Activated CD4-positive, alpha-beta T cell treated with anti-CD3 and anti-CD28 coated beads for 48 hours (primary cell): ENCODE measurements around the gene CDC42BPA.
"Not testable (repeated sequence)": the region's sequence is repeated elsewhere in the genome, so short reads cannot be mapped to it uniquely, and the experiment has no call there.

Experiments used
- DNase-seq: peaks from one replicate; pipeline ENCODE4 v3.0.0-alpha.2; 2020

The CDC42BPA gene

GRCh38 chr1:227318016-227318852 is at the start of gene CDC42BPA:
TSS of gene CDC42BPA (minus strand) at chr1:227318492. CDS start at chr1:227317182, 1,310 bp downstream.
- peak; percentile 54 for DNase-seq

- no peak for DNase-seq
Observed at GRCh38 chr1:227368009-227368408, 49.7 kb upstream of the CDC42BPA start.

GRCh38 chr1:227365473-227366431 is 47.5 kb upstream of the CDC42BPA start:
- no peak for DNase-seq

DNA sequence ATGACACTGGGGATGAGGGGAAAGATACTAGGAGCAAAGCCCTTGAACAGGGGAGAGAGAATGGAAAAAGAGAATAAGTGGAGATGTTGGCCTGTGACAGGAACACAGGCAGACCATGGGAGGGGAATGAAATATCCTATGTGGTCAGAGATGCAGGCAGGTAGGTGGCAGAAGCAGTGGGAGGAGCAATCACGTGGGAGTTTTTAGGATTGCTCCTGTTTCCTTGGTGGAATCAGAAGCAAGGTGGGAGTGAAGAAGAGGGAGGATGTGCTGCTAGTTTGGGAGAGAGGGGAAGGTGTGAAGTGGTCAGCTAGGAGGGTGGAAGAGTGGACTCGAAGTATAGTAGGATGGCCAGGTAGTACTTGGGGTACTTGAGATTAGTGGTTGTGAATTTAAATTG is 46.4 kb upstream of the CDC42BPA start:
- DNase-seq, result no peak

DNA sequence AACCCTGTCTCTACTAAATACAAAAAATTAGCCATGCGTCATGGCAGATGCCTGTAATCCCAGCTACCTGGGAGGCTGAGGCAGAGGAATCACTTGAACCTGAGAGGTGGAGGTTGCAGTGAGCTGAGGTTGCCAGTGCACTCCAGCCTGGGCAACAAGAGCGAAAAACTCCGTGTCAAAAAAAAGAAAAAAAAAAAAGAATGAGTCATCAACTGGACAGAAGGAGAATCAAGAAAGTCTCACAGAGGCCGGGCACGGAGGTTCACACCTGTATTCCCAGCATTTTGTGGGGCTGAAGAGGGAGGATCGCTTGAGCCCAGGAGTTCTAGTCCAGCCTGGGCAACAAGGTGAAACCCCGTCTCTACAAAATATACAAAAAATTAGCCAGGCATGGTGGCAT is 45.5 kb upstream of the CDC42BPA start:
- DNase-seq, result no peak

DNA sequence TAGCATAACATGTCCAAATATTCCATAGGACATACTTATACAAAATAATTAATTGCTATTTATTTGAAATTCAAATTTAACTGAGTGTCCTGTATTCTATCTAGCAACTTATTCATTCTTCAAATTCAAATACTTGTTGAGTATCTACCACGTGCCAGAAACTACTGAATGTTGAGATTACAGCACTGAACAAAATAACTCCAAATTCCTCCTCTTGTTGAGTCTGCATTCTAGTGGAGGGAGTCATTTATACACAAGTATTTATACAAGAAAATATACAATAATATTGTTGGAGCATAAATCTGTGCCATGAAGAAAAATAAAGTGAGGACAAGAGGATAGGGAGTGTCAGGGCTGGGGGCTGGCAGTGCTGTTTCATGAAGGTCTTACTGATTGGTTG is 43.7 kb upstream of the CDC42BPA start:
- DNase-seq, result no peak

DNA sequence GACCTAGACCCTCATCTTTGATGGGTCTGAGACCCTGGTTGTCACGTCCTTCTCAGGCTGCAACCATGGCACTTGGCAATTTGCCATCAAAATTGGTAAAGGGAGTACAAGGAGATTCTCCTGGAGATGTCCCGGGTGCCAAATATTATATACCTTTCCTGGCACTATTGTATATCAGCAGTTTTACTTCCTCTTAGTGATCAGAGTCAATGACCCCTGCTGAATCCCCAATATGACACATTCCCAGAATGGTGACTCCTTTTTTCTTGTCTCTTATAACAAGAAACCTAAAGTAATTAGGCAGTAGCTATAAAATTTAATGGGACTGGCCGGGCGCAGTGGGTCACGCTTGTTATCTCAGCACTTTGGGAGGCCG is 39.6 kb upstream of the CDC42BPA start:
- DNase-seq, result no peak

DNA sequence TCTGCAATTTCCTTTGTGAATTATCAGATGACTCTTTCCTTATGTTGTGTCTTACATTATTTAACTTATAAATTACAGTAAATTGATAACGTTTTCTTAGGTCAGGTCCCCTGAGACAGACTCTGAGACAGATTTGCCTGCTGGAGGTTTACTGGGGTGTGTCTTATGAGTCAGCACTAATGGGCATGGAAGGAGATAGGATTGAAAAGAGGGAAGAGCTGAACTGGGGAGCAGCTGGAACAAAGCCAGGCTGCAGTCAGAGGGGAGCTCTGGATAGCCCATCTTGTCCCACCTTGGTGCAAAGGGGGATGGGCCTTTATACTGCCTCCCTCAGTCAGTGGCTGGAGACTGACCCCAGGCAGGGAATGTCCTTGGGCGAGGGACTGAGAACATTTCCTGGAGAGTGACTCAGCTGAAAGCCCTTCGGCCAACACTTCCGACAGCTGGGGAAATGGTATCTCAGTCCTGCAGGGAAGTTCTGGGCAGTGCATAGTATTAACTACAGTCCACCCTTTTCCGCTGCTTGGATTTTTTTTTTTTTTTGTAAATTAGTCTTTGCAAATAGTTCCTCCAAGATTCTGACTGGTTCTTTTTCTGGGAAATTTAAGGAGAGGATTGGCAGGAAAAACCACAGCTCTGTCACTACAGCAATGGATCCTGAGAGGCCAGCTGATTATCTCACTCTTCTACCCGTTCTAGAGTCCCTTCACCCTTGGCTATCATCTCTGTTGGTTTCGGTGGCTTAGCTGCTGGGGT is 39.1 kb upstream of the CDC42BPA start:
- no peak for DNase-seq

DNA sequence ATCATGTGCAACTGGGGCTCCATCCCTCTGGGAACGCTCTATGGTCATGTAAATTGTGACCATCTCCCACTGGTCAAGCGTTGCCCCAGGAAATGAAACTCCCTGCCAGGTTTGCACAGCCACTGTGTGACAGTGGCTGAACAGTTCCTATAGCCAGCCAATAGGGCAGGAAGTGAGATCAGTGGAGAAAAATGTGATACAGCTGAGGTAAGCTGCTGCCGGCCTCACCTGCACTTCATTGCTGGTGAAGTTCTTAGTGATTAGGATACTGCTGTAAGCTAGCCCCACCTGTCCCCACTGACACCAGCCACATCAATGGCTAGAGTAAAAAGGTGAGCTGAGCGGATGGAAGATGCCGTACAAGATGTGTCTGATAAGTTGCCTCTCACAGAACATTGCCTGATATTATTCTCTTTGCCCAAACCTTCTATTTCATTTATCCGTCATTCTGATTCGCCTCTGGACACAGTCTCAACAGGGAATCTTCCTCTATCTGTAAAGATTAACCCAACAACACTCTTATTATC is 38.4 kb upstream of the CDC42BPA start:
- DNase-seq, result no peak

DNA sequence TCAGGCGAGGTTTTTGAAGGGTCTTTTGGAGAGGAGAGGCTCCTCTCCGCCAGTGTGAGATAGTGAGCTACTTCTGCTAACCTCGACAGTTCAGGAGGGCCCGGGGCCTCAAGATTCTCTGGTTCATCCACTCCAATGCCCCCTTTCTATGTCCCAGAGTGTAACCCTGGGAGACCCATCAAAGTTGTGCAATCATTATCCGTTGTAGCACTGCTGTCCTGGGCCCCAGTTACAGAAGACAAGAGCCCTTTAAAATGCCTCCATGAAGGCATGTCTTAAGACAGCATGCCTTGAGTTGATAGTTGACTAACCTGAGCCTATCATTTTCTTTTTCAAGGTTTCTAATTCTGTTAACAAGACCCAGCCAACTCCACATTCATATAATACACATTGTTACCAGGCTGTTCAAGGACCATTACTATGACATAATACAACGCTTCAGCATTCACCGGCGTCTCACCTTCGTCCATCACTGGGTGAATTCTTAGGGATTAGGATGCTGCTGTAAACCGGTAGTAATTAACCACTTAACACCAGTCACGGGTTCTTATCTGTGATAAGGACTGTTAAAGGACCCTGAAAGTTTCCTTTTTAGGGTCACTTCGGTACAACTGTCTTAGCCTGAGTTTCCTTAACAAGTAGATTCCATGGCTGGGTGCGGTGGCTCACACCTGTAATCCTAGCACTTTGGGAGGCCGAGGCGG is 37.4 kb upstream of the CDC42BPA start:
- no peak for DNase-seq

DNA sequence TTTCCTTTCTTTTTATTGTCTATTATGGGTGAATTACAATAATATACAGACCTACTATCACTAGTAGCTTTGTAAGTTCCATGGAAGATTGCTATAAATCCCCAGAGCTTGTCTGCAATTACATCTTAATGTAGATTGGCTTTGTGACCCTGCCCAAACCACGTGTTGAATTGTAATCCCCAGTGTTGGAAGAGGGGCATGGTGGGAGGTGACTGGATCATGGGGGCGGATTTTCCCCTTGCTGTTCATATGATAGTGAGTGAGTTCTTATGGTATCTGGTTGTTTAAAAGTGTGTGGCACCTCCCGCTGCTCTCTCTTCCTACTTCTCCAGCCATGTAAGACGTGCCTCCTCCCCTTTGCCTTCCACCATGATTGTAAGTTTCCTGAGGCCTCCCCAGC is 34.9 kb upstream of the CDC42BPA start:
- no peak for DNase-seq

GRCh38 chr1:227352164-227352563 is 33.9 kb upstream of the CDC42BPA start:
- not testable (repeated sequence) for DNase-seq

- no peak for DNase-seq
Observed at GRCh38 chr1:227351443-227351842, 33.2 kb upstream of the CDC42BPA start.

DNA sequence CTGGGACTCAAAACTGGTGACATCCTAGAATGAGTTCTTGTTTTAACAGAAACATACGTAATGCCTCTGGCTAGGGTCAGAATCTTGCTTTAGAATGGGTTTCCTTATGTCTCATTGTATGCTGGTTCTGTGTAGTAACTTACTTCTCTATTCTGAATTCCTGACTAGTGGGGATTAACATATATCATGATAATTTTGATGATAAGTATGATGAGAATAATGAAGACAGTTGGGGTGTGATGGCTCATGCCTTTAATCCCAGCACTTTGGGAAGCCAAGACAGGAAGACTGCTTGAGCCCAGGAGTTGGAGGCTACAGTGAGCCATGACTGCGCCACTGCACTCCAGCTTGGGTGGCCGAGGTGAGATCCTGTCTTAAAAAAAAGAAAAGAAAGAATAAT is 31.7 kb upstream of the CDC42BPA start:
- no peak for DNase-seq

GRCh38 chr1:227343727-227344551 is 25.6 kb upstream of the CDC42BPA start:
- DNase-seq, result no peak

GRCh38 chr1:227343206-227343605 is 24.9 kb upstream of the CDC42BPA start:
- no peak for DNase-seq

DNA sequence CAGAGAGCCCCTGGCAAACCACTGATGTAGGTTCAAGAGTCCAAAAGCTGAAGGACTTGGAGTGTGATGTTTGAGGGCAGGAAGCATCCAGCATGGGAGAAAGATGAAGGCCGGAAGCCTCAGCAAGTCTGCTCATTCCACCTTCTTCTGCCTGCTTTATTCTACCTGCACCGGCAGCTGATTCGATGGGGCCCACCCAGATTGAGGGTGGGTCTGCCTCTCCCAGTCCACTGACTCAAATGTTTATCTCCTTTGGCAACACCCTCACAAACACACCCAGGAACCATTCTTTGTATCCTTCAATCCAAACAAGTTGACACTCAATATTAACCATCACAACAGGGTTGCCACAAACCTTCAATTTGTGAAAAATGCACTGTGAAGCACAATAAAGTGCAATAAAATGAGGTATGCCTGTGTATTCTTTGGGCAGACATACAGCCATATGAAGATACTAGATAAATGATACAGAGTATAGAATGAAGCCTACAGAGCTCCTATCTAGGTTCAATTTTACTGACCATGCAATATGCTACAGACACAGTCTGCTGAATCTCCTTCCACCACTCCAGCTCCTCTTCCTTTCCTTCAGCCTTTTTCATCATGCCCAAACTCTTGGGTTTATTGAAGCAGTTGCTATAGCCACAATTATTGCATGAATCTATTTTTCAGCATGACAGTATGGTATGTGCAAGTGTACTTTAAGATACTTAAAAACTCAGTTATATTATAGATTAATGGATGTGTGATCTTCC is 24.0 kb upstream of the CDC42BPA start:
- DNase-seq, result no peak

DNA sequence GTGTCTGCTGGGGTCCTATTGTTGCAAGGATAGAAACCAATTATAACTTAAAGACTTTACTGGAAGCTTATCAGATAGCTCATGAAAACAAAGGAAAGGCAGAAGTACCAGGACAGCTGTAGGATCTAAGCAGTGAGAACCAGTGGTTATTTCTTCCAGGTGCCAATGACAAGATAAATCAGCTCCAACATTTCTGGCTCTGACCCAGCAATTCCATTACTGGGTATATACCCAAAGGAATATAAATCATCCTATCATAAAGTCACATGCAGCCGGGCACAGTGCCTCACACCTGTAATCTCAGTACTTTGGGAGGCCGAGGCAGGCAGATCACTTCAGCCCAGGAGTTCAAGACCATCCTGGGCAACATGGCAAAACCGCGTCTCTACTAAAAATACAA is 17.8 kb upstream of the CDC42BPA start:
- DNase-seq, result not testable (repeated sequence)

DNA sequence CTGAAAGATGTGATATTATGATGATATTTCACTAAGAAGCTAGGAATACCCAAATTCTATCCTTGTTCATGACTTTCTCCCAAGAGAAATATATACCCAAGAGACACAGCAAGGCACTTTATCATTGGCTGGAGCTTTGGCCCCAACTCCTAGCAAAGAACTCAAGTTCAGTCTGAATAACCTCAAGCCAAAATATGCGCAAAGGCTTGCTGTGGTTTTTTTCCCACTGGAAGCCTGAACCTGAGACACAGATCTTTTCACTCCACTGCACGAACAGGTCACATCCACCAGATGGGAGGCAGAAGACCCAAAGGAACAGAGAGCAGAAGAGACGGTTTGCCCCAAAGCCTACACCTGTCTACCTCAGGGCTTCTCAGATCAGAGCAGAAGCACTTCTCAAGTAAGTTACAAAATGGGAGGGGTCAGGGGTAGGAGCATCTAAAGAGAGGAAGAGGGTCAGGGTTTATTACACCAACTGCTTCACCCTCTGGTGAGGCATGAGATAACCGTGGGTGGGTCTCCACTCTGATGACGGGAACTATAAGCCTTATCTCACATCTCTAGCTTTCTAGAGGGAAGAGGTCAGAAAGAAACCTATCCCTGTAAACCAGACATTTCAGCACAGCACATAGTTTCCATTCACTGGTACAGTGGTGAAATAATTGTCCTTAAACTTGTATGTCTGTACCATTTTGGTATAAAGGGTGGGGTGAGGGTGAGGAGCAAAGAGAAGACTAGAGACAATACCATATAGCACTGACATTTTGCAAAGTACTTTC is 17.1 kb upstream of the CDC42BPA start:
- no peak for DNase-seq

- DNase-seq, result no peak
Observed at GRCh38 chr1:227333423-227333822, 15.1 kb upstream of the CDC42BPA start.
